ENCODE results near the gene C9orf78.

C9orf78 gene

GRCh38 chr9:129873563-129874190 lies 38.6 kb upstream of the C9orf78 start:
- DNase-seq (ENCODE audit: low read depth): no peak
- H3K4me3 ChIP-seq (ENCODE audit: low read length): no peak overlapping the region
- TF ChIP-seq CTCF (IDR thresholded peaks at IDR 0.05; ENCODE audit: insufficient read depth, low read depth, low read length, missing control alignments): no peak

GRCh38 chr9:129871046-129871445 lies 36.0 kb upstream of the C9orf78 start:
- H3K4me3 ChIP-seq (ENCODE audit: low read length): no peak overlapping the region
- no peak for DNase-seq (ENCODE audit: low read depth)

GRCh38 chr9:129869585-129870501 lies 34.8 kb upstream of the C9orf78 start:
- DNase-seq (ENCODE audit: low read depth): no peak
- H3K4me3 ChIP-seq (ENCODE audit: low read length): no peak overlapping the region
- no peak for TF ChIP-seq CTCF (IDR thresholded peaks at IDR 0.05; ENCODE audit: insufficient read depth, low read depth, low read length, missing control alignments)

More at GRCh38 chr9:129871046-129871445, 36.0 kb upstream of the C9orf78 start:
- TF ChIP-seq CTCF (IDR thresholded peaks at IDR 0.05; ENCODE audit: insufficient read depth, low read depth, low read length, missing control alignments): no peak

- no peak overlapping the region for H3K4me3 ChIP-seq (ENCODE audit: low read length)
- peak; percentile 69 for DNase-seq (ENCODE audit: low read depth)
- TF ChIP-seq CTCF (IDR thresholded peaks at IDR 0.05; ENCODE audit: insufficient read depth, low read depth, low read length, missing control alignments): no peak
Measured at GRCh38 chr9:129868872-129869486, 33.9 kb upstream of the C9orf78 start.

- no peak overlapping the region for H3K4me3 ChIP-seq (ENCODE audit: low read length)
- TF ChIP-seq CTCF (IDR thresholded peaks at IDR 0.05; ENCODE audit: insufficient read depth, low read depth, low read length, missing control alignments): no peak
- no peak for DNase-seq (ENCODE audit: low read depth)
Measured at GRCh38 chr9:129868023-129868871, 33.2 kb upstream of the C9orf78 start.

All from epithelial cell of esophagus (primary cell).